Esophagus muscularis mucosa (tissue), 4 donors: ENCODE data around the gene KRT73. TPM values are rescaled to one million over a fixed set of nuclear protein-coding genes. Genes with fewer than 3 reads are reported as not detected.

Source experiments
- DNase-seq: peaks from one replicate; pipeline ENCODE4 v3.0.0-alpha.2; 2017; ENCODE audit errors: extremely low spot score
- H3K27ac ChIP-seq, 4 donors: fragments of 200-600 bp; sonication (generic); replicated peaks in 1 of 4; 1 replicate in 3 of 4; 2 replicates in 1 of 4; pipeline ENCODE4 v1.5.1; 2016 to 2019; ENCODE audit warnings: mild to moderate bottlenecking in 1 of 4
- H3K27me3 ChIP-seq, 4 donors: fragments of 200-600 bp; sonication (generic); one replicate each; pipeline versions ENCODE4 v1.5.1 to v1.6.0; 2016 to 2019
- H3K36me3 ChIP-seq, 4 donors: fragments of 200-600 bp; sonication (generic); one replicate each; pipeline ENCODE4 v1.5.1; 2016 to 2019
- H3K4me1 ChIP-seq, 4 donors: fragments of 200-600 bp; sonication (generic); one replicate each; pipeline ENCODE4 v1.5.1; 2016 to 2019
- H3K4me3 ChIP-seq, 4 donors: fragments of 200-600 bp; sonication (generic); 1 replicate in 2 of 4; 2 replicates in 2 of 4; pipeline ENCODE4 v1.5.1; 2016 to 2019; ENCODE audit warnings: mild to moderate bottlenecking in 4 of 4, moderate library complexity in 1 of 4
- H3K9me3 ChIP-seq, 4 donors: fragments of 200-600 bp; sonication (generic); 1 replicate in 3 of 4; 2 replicates in 1 of 4; pipeline ENCODE4 v1.5.1; 2016 to 2019
- CTCF ChIP-seq, 3 experiments: fragments of 200-600 bp in 2 of 3; fragments of 450-650 bp in 1 of 3; sonication (generic) in 2 of 3; IDR thresholded peaks; one replicate each; pipeline ENCODE4 v1.5.1; 2017 to 2019; ENCODE audit warnings: antibody characterized with exemption in 3 of 3, mild to moderate bottlenecking in 2 of 3, moderate library complexity in 1 of 3
- EP300 ChIP-seq: sonication (generic); formaldehyde crosslinking; IDR thresholded peaks from one replicate; pipeline ENCODE4 v1.6.1; 2017; ENCODE audit warnings: antibody characterized with exemption
- POLR2A ChIP-seq: fragments of 450-650 bp; IDR thresholded peaks from one replicate; pipeline ENCODE4 v1.6.1; 2017; ENCODE audit warnings: antibody characterized with exemption, moderate library complexity, mild to moderate bottlenecking, low read depth
- POLR2AphosphoS5 ChIP-seq, 2 donors: sonication (generic); formaldehyde crosslinking; IDR thresholded peaks; one replicate each; pipeline ENCODE4 v1.6.1; 2017; ENCODE audit warnings: antibody characterized with exemption in 2 of 2
- WGBS: methylation state at CpG from one replicate; pipeline ENCODE4 v1.1.5; 2018; 5-methylcytosine and 5-hydroxymethylcytosine counted together
- intact Hi-C: fragments of 100-400 bp; cut with DNase I; formaldehyde crosslinking; loops from one replicate; pipeline ENCODE4 v1.15.1; 2023
- total RNA-seq, 4 donors: library from RNA; depleted of rRNA; stranded (reverse); fragments of >200 nt; gene quantifications; one replicate each; pipeline versions ENCODE4 v1.1.0 to v1.2.1, GENCODE V29; 2016

KRT73 gene
- total RNA-seq, 4 donors from 2014 or later = not detected

- H3K27me3 ChIP-seq = peaks cover 0 to 27% (median 0%) of the 10 kb centered on the region in 4 donors
- no peaks in the 10 kb centered on the region for H3K9me3 ChIP-seq
- no peak overlapping the region for H3K4me3 ChIP-seq
- intact Hi-C loops = no loop called here
- no peak for DNase-seq
- no peaks in the 10 kb centered on the region for H3K4me1 ChIP-seq
- TF ChIP-seq POLR2A (no peak), EP300 (no peak), POLR2AphosphoS5 (IDR thresholded peaks at IDR 0.05) (no peak), CTCF (IDR thresholded peaks at IDR 0.05) (no peak)
- 76% methylated on average over 4 of the region's 4 CpGs for WGBS
- no peak overlapping the region for H3K27ac ChIP-seq
- no peaks in the 10 kb centered on the region for H3K36me3 ChIP-seq
Observed at GRCh38 chr12:52659951-52660350, 41.6 kb upstream of the KRT73 start.

GRCh38 chr12:52659395-52659794, 41.0 kb upstream of the KRT73 start:
- Histone ChIP-seq H3K27me3 (peaks cover 0 to 28% (median 0%) of the 10 kb centered on the region in 4 donors), H3K4me1 (no peaks in the 10 kb centered on the region), H3K4me3 (no peak overlapping the region), H3K36me3 (no peaks in the 10 kb centered on the region), H3K9me3 (no peaks in the 10 kb centered on the region), H3K27ac (no peak overlapping the region)
- TF ChIP-seq CTCF (IDR thresholded peaks at IDR 0.05) (no peak), POLR2A (no peak), EP300 (no peak), POLR2AphosphoS5 (IDR thresholded peaks at IDR 0.05) (no peak)
- intact Hi-C loops = no loop called here
- DNase-seq = no peak
- 64% methylated on average over 7 of the region's 7 CpGs for WGBS

GRCh38 chr12:52658196-52658595, 39.8 kb upstream of the KRT73 start:
- Histone ChIP-seq H3K4me1 (no peaks in the 10 kb centered on the region), H3K27ac (no peak overlapping the region), H3K27me3 (peaks cover 0 to 27% (median 0%) of the 10 kb centered on the region in 4 donors), H3K9me3 (no peaks in the 10 kb centered on the region), H3K4me3 (no peak overlapping the region), H3K36me3 (no peaks in the 10 kb centered on the region)
- no peak for TF ChIP-seq CTCF (IDR thresholded peaks at IDR 0.05)
- TF ChIP-seq POLR2AphosphoS5 (IDR thresholded peaks at IDR 0.05) = no peak
- no peak for TF ChIP-seq EP300
- TF ChIP-seq POLR2A = no peak
- intact Hi-C loops = no loop called here
- 91% methylated on average over 4 of the region's 4 CpGs for WGBS
- DNase-seq = no peak

GRCh38 chr12:52657250-52657902, 39.0 kb upstream of the KRT73 start:
- Histone ChIP-seq H3K27me3 (peaks cover 0 to 27% (median 0%) of the 10 kb centered on the region in 4 donors), H3K4me1 (no peaks in the 10 kb centered on the region), H3K9me3 (no peaks in the 10 kb centered on the region), H3K27ac (no peak overlapping the region), H3K36me3 (no peaks in the 10 kb centered on the region), H3K4me3 (no peak overlapping the region)
- TF ChIP-seq CTCF (IDR thresholded peaks at IDR 0.05) = no peak
- DNase-seq = no peak
- 84% methylated on average over 6 of the region's 6 CpGs for WGBS
- intact Hi-C loops = no loop called here

- Histone ChIP-seq H3K4me1 (no peaks in the 10 kb centered on the region), H3K9me3 (no peaks in the 10 kb centered on the region), H3K27ac (no peak overlapping the region), H3K4me3 (no peak overlapping the region), H3K27me3 (peaks cover 0 to 34% (median 0%) of the 10 kb centered on the region in 4 donors), H3K36me3 (no peaks in the 10 kb centered on the region)
- no peak for DNase-seq
- TF ChIP-seq POLR2A (no peak), EP300 (no peak), CTCF (IDR thresholded peaks at IDR 0.05) (no peak), POLR2AphosphoS5 (IDR thresholded peaks at IDR 0.05) (no peak)
- 86% methylated on average over 4 of the region's 4 CpGs for WGBS
- intact Hi-C loops = no loop called here
Observed at GRCh38 chr12:52656616-52657015, 38.3 kb upstream of the KRT73 start.
